GM12878 (cell line): Measurements from ENCODE around the gene DUSP22. TPM values are rescaled to one million over a fixed set of nuclear protein-coding genes. Genes with fewer than 3 reads are reported as not detected.

Source experiments
- ATAC-seq: fragments of 200-7000 bp; cut with Tn5 transposase; 3 replicates; pipeline ENCODE4 v1.9.1; 2020; ENCODE audit warnings: mild to moderate bottlenecking, moderate library complexity
- BruUV-seq: library from RNA; stranded (reverse); fragments of 400-500 nt; replicated peaks from 2 replicates; lab custom pipeline; 2021; lab: Mats Ljungman, UMichigan
- CTCF ChIA-PET: fragments of 300-600 bp; sonication (Branson Sonifier 250); formaldehyde crosslinking; extraction: SDS; loops from one replicate; lab custom pipeline; 2021; ENCODE audit warnings: inconsistent platforms; lab: Yijun Ruan, JAX
- POLR2A ChIA-PET: fragments of 350-600 bp; formaldehyde crosslinking; extraction: SDS; loops from one replicate; lab custom pipeline; 2021; ENCODE audit warnings: inconsistent platforms; lab: Charles Lee
- RAD21 ChIA-PET: fragments of 300-600 bp; sonication (Branson Sonifier 250); formaldehyde crosslinking; loops from one replicate; lab custom pipeline; 2023; ENCODE audit warnings: antibody characterized with exemption; ENCODE audit not compliant: unreplicated experiment; lab: Charles Lee
- SMC1A ChIA-PET: fragments of 300-600 bp; sonication (Branson Sonifier 250); formaldehyde crosslinking; loops from one replicate; lab custom pipeline; 2023; ENCODE audit not compliant: unreplicated experiment, uncharacterized antibody; lab: Charles Lee
- DNase-seq: peaks from one replicate; pipeline ENCODE4 v3.0.0-alpha.2; 2011; ENCODE audit warnings: low read depth, low spot score
- FAIRE-seq: peaks from 3 replicates; lab custom pipeline; 2011; peaks lifted over from hg19 to GRCh38; lab: Jason Lieb, UNC
- H2AFZ ChIP-seq: 2 replicates; pipeline ENCODE4 v1.6.0; 2011; ENCODE audit warnings: low read depth, low read length, control low read depth; ENCODE audit not compliant: control insufficient read depth
- H3K27ac ChIP-seq: 2 replicates; pipeline ENCODE4 v1.5.1; 2011; ENCODE audit warnings: control low read depth; ENCODE audit not compliant: control insufficient read depth, insufficient read depth
- H3K27me3 ChIP-seq, 2 experiments: replicated peaks in 1 of 2; 2 replicates each; pipeline versions ENCODE4 v1.6.0 to v1.6.1; 2011; ENCODE audit warnings: low read length in 1 of 2; ENCODE audit not compliant: control insufficient read depth in 2 of 2, insufficient read depth in 2 of 2
- H3K36me3 ChIP-seq, 2 experiments: 2 replicates each; pipeline ENCODE4 v1.5.1; 2011; ENCODE audit warnings: low read length in 1 of 2; ENCODE audit not compliant: control insufficient read depth in 2 of 2, insufficient read depth in 2 of 2
- H3K4me1 ChIP-seq: 2 replicates; pipeline ENCODE4 v1.6.1; 2011; ENCODE audit warnings: mild to moderate bottlenecking, low read length, moderate library complexity, mixed read lengths; ENCODE audit not compliant: control insufficient read depth, insufficient read depth
- H3K4me2 ChIP-seq: 2 replicates; pipeline ENCODE4 v1.6.0; 2011; ENCODE audit warnings: control low read depth; ENCODE audit not compliant: control insufficient read depth, insufficient read depth
- H3K4me3 ChIP-seq: fragments of 200-600 bp; sonication (generic); 2 replicates; pipeline ENCODE4 v1.5.1; 2016
- H3K79me2 ChIP-seq: 2 replicates; pipeline ENCODE4 v1.6.0; 2011; ENCODE audit warnings: low read length; ENCODE audit not compliant: control insufficient read depth, insufficient read depth
- H3K9ac ChIP-seq: 2 replicates; pipeline ENCODE4 v1.8.0; 2011; ENCODE audit warnings: low read length, control low read depth, mixed read lengths; ENCODE audit not compliant: control insufficient read depth, insufficient read depth
- H3K9me3 ChIP-seq: replicated peaks from 3 replicates; pipeline ENCODE4 v1.5.1; 2011; ENCODE audit warnings: mild to moderate bottlenecking, low read length; ENCODE audit not compliant: control insufficient read depth, insufficient read depth
- H4K20me1 ChIP-seq: 2 replicates; pipeline ENCODE4 v1.6.0; 2011; ENCODE audit not compliant: control insufficient read depth, insufficient read depth
- ATF2 ChIP-seq: IDR thresholded peaks from 2 replicates; pipeline ENCODE4 v1.6.1; 2012; ENCODE audit warnings: low read length, inconsistent platforms
- CBX3 ChIP-seq: fragments of 200-600 bp; sonication (generic); IDR thresholded peaks from 2 replicates; pipeline ENCODE4 v1.6.1; 2016; ENCODE audit warnings: low read depth, borderline replicate concordance
- CHD1 ChIP-seq: IDR thresholded peaks from 2 replicates; pipeline ENCODE4 v1.6.1; 2012; ENCODE audit warnings: low read depth, low read length, improper control_type of control experiment
- FOXM1 ChIP-seq: IDR thresholded peaks from 2 replicates; pipeline ENCODE4 v1.6.1; 2012; ENCODE audit warnings: low read depth, mild to moderate bottlenecking, inconsistent platforms, low read length, moderate library complexity
- IKZF2 ChIP-seq, 2 experiments: fragments of 450-650 bp; IDR thresholded peaks; 2 replicates each; pipeline ENCODE4 v1.6.1; 2017; ENCODE audit warnings: mild to moderate bottlenecking in 2 of 2, moderate library complexity in 2 of 2
- LARP7 ChIP-seq: fragments of 450-650 bp; IDR thresholded peaks from 2 replicates; pipeline ENCODE4 v1.6.1; 2017; ENCODE audit warnings: mild to moderate bottlenecking
- MLLT1 ChIP-seq: fragments of 450-650 bp; IDR thresholded peaks from 2 replicates; pipeline ENCODE4 v1.6.1; 2016; ENCODE audit warnings: mild to moderate bottlenecking
- POLR2A ChIP-seq: IDR thresholded peaks from 2 replicates; pipeline ENCODE4 v1.6.1; 2011; ENCODE audit warnings: low read depth, mild to moderate bottlenecking, low read length
- POLR2AphosphoS5 ChIP-seq: IDR thresholded peaks from 2 replicates; pipeline ENCODE4 v1.6.1; 2011; ENCODE audit warnings: mild to moderate bottlenecking, low read length, inconsistent platforms
- POU2F2 ChIP-seq: IDR thresholded peaks from 3 replicates; pipeline ENCODE4 v1.6.1; 2011; ENCODE audit warnings: low read depth, mild to moderate bottlenecking, low read length, borderline replicate concordance
- SMAD5 ChIP-seq: IDR thresholded peaks from 2 replicates; pipeline ENCODE4 v1.6.1; 2016; ENCODE audit warnings: antibody characterized with exemption, low read depth
- SMARCA5 ChIP-seq: fragments of 450-650 bp; IDR thresholded peaks from 2 replicates; pipeline ENCODE4 v1.6.1; 2017; ENCODE audit warnings: mild to moderate bottlenecking
- SPI1 ChIP-seq: IDR thresholded peaks from 2 replicates; pipeline ENCODE4 v1.6.1; 2011; ENCODE audit warnings: low read depth, mild to moderate bottlenecking, low read length, moderate library complexity, borderline replicate concordance; ENCODE audit not compliant: insufficient read depth
- TCF3 ChIP-seq: IDR thresholded peaks from 2 replicates; pipeline ENCODE4 v1.6.1; 2012; ENCODE audit warnings: low read depth, mild to moderate bottlenecking, low read length, borderline replicate concordance; ENCODE audit not compliant: insufficient read depth
- ZSCAN29 ChIP-seq: fragments of 450-650 bp; IDR thresholded peaks from 2 replicates; pipeline ENCODE4 v1.6.1; 2017; ENCODE audit warnings: mild to moderate bottlenecking, moderate library complexity
- WGBS: methylation state at CpG from one replicate; pipeline ENCODE4 v1.1.6; 2016; ENCODE audit warnings: low lambda C conversion rate; ENCODE audit not compliant: insufficient replicate concordance, insufficient coverage; ENCODE audit errors: missing lambda C conversion rate; 5-methylcytosine and 5-hydroxymethylcytosine counted together
- in situ Hi-C: fragments of 300-500 bp; cut with MboI; formaldehyde crosslinking; loops from 9 replicates; pipeline ENCODE4 v1.14.3; 2018; ENCODE audit warnings: mixed read lengths
- intact Hi-C: fragments of 100-400 bp; cut with micrococcal nuclease; formaldehyde crosslinking; loops from one replicate; pipeline ENCODE4 v1.14.2; 2022; ENCODE audit not compliant: unreplicated experiment
- polyA plus RNA-seq, 11 experiments: library from polyadenylated mRNA; depleted of rRNA in 4 of 11; unstranded in 6 of 11; stranded (reverse) in 5 of 11; fragments of >200 nt; fragmentation: Nextera tagmentation in 4 of 11; fragmentation: Illumina TruSeq in 1 of 11; extraction: Ambion mirVana in 4 of 11; extraction: Trizol in 1 of 11; gene quantifications; 1 replicate in 1 of 11; 2 replicates in 10 of 11; pipeline versions ENCODE4 v1.2.1 to v1.2.3, GENCODE V29; 2011 to 2016; ENCODE audit warnings: inconsistent platforms in 2 of 11, missing spikeins in 2 of 11, low read depth in 1 of 11
- total RNA-seq, 4 experiments: library from RNA; depleted of rRNA in 3 of 4; stranded (reverse); fragments of >200 nt in 3 of 4; fragmentation: Illumina TruSeq in 1 of 4; extraction: Trizol in 1 of 4; gene quantifications; 2 replicates each; pipeline versions ENCODE4 v1.2.1 to v1.2.3, GENCODE V29; 2013 to 2021
- TF ChIP-seq, protein P1 (sequence below): fragments of 450-650 bp; IDR thresholded peaks from 2 replicates; pipeline ENCODE4 v1.6.1; 2017; ENCODE audit warnings: low read depth, mild to moderate bottlenecking, moderate library complexity
- TF ChIP-seq, protein P2 (sequence below): fragments of 450-650 bp; conservative IDR thresholded peaks from 2 replicates; pipeline ENCODE4 v1.6.1; 2017; ENCODE audit warnings: mild to moderate bottlenecking, moderate library complexity

Gene DUSP22
- total and polyA plus RNA-seq, 10 of the 15 experiments (the other 5 are each of a cell fraction or from before 2014, with no cell fraction given) = 78.9 to 156 (median 107) TPM

GRCh38 chr6:395432-396125 lies 103.3 kb downstream of the DUSP22 start:
- H3K27me3 ChIP-seq = no peaks in the 10 kb centered on the region
- DNase-seq = no peak
- intact Hi-C loops = no loop called here
- no peak for ATAC-seq
- H3K36me3 ChIP-seq = peaks cover 40 to 50% of the 10 kb centered on the region in 2 experiments
- SMC1A ChIA-PET = interaction anchor here (0.6 to 13.5 kb wide), 15 partner anchors 10 to 212 kb away, joined by 3 to 185 read pairs (median 5); no protein-coding TSS in a partner anchor
- in situ Hi-C loops = loop anchor here (5.0 to 10.0 kb wide), 2 partner anchors 181 to 208 kb away; no protein-coding TSS in a partner anchor
- POLR2A ChIA-PET = interaction anchor here (0.6 to 5.6 kb wide), 5 partner anchors 9 to 100 kb away, joined by 4 to 42 read pairs (median 7); no protein-coding TSS in a partner anchor
- H3K27ac ChIP-seq = peak overlapping the region; percentile 64
- TSS peak; percentile 4 for BruUV-seq
- no peak overlapping the region for H2AFZ ChIP-seq
- H3K9ac ChIP-seq = peak overlapping the region; percentile 97
- H3K4me1 ChIP-seq = peaks cover 38% of the 10 kb centered on the region
- H3K4me2 ChIP-seq = peak overlapping the region; percentile 77
- peaks cover 25% of the 10 kb centered on the region for H4K20me1 ChIP-seq
- RAD21 ChIA-PET = interaction anchor here (1.0 to 9.4 kb wide), 11 partner anchors 9 to 169 kb away, joined by 3 to 95 read pairs (median 8); no protein-coding TSS in a partner anchor
- peaks cover 95% of the 10 kb centered on the region for H3K79me2 ChIP-seq
- H3K4me3 ChIP-seq = peak overlapping the region; percentile 95
- no peak for FAIRE-seq
- CTCF ChIA-PET = interaction anchor here (0.7 to 5.1 kb wide), 9 partner anchors 8 to 206 kb away, joined by 3 to 33 read pairs (median 5); no protein-coding TSS in a partner anchor
- WGBS = 75% methylated on average over 10 of the region's 10 CpGs
- no peaks in the 10 kb centered on the region for H3K9me3 ChIP-seq
- TF ChIP-seq ATF2 = no peak
- peak; percentile 95 for TF ChIP-seq POLR2AphosphoS5
- TF ChIP-seq LARP7 = peak; percentile 50
- TF ChIP-seq SMARCA5 = no peak
- TF ChIP-seq POU2F2 = peak; percentile 60; the same call in 2 of the 3 replicates
- TF ChIP-seq IKZF2 (IDR thresholded peaks at IDR 0.05) = no peak
- no peak for TF ChIP-seq ZSCAN29
- TF ChIP-seq TCF3 = 0 out of 2 replicates have a peak, but pooled peaks have one; percentile 7
- TF ChIP-seq MLLT1 = peak; percentile 74; the same call in 1 of the 2 replicates
- TF ChIP-seq, protein P1, sequence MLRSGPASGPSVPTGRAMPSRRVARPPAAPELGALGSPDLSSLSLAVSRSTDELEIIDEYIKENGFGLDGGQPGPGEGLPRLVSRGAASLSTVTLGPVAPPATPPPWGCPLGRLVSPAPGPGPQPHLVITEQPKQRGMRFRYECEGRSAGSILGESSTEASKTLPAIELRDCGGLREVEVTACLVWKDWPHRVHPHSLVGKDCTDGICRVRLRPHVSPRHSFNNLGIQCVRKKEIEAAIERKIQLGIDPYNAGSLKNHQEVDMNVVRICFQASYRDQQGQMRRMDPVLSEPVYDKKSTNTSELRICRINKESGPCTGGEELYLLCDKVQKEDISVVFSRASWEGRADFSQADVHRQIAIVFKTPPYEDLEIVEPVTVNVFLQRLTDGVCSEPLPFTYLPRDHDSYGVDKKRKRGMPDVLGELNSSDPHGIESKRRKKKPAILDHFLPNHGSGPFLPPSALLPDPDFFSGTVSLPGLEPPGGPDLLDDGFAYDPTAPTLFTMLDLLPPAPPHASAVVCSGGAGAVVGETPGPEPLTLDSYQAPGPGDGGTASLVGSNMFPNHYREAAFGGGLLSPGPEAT = no peak
- TF ChIP-seq, protein P2, sequence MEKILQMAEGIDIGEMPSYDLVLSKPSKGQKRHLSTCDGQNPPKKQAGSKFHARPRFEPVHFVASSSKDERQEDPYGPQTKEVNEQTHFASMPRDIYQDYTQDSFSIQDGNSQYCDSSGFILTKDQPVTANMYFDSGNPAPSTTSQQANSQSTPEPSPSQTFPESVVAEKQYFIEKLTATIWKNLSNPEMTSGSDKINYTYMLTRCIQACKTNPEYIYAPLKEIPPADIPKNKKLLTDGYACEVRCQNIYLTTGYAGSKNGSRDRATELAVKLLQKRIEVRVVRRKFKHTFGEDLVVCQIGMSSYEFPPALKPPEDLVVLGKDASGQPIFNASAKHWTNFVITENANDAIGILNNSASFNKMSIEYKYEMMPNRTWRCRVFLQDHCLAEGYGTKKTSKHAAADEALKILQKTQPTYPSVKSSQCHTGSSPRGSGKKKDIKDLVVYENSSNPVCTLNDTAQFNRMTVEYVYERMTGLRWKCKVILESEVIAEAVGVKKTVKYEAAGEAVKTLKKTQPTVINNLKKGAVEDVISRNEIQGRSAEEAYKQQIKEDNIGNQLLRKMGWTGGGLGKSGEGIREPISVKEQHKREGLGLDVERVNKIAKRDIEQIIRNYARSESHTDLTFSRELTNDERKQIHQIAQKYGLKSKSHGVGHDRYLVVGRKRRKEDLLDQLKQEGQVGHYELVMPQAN = 0 out of 2 replicates have a peak, but pooled peaks have one; percentile 9
- peak; percentile 73; the same call in 1 of the 2 replicates for TF ChIP-seq SMAD5
- TF ChIP-seq CBX3 = no peak
- peak; percentile 96 for TF ChIP-seq POLR2A
- TF ChIP-seq CHD1 = peak; percentile 72; the same call in 1 of the 2 replicates
- TF ChIP-seq SPI1 = peak; percentile 73
- TF ChIP-seq FOXM1 = peak; percentile 55; the same call in 1 of the 2 replicates
